T follicular helper cell (primary cell): Measurements from ENCODE around the gene FGFBP1.

Experiments
- DNase-seq: peaks from one replicate; pipeline ENCODE4 v3.0.0-alpha.2; 2020; ENCODE audit warnings: low read depth
- total RNA-seq, 2 experiments: gene quantifications; one replicate each; lab custom pipeline; 2026; lab: John Stamatoyannopoulos, UW

Gene FGFBP1
- total RNA-seq, result 0 reads per million in 2 experiments

DNA sequence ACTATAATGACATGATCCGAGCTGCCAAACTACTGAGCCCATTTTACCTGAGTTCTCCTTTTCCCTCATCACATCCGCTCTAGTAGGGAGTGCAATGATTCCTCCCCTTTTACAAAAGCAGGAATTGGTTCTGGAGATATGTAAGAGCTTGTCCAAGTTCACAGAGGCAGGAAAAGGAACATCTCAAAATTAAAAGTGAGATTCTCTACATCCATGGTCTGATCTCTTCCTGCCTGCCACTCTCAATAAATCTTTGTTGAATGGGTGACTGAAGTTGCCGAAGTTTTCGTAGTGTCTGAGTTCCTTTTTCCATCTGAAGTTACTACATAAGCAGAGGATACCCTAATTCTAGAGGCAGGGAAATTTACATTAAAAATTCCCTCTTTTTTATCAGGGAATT, at the start of gene FGFBP1:
TSS of gene FGFBP1 (minus strand) at position 101 of the 400 bp plus-strand sequence. CDS start 2,108 bp downstream, outside the sequence.
- DNase-seq, result no peak

DNA sequence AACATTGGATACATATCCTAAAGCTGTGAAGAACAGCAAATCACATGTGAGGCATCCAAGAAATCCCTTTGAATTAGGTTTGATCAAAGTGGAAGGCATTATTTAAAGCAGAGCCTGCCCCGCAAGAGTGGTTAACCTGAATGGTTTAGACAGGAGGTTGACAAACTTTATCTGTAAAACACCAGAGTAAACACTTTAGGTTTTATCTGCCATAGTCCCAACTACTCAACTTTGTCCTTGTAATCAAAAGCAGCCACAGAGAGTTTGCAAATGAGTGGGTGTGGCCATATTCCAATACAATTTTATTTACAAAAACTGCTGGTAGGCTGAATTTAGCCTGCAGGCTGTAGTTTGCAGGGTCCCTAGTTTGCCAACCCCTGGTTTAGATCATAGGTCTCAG, 49.7 kb upstream of the FGFBP1 start:
- no peak for DNase-seq

DNA sequence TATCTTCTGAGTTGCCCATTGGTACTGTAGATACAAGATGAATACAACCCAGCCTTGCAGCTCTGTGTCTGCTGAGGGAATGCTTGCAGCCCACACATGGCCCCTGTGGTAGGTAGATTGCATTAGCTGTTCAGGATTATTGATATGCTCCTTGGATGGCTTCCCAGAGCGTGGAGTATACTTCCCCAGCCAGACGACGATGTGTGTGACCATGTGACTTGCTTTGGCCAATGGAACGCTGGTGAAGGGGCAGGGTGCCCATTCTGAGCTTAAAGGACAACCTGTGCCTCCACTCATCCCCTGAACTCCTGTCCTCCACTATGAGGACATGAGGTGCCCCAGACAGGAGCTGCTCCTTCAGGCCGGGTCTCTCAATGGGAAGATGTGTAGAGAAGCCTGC, 48.4 kb upstream of the FGFBP1 start:
- DNase-seq, result no peak

DNA sequence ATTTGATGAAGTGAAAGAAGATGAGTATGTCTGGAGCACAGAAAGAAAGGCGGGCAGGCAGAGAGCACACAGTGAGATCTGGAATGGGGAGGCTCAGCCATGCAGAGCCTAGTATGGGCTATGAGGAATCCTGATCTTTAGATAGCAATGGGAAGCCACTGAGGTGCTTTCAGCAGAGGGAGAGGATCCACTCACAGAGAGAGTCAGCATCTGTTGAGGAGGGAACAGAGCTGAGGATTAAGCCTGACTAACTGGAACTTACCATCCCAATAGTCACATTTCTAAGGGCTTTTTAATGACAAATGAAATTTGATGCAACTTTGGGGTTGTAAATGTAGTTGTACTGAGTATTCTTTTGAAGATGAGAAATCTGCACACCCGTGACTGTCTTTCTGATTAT, 45.1 kb upstream of the FGFBP1 start:
- DNase-seq, result no peak

DNA sequence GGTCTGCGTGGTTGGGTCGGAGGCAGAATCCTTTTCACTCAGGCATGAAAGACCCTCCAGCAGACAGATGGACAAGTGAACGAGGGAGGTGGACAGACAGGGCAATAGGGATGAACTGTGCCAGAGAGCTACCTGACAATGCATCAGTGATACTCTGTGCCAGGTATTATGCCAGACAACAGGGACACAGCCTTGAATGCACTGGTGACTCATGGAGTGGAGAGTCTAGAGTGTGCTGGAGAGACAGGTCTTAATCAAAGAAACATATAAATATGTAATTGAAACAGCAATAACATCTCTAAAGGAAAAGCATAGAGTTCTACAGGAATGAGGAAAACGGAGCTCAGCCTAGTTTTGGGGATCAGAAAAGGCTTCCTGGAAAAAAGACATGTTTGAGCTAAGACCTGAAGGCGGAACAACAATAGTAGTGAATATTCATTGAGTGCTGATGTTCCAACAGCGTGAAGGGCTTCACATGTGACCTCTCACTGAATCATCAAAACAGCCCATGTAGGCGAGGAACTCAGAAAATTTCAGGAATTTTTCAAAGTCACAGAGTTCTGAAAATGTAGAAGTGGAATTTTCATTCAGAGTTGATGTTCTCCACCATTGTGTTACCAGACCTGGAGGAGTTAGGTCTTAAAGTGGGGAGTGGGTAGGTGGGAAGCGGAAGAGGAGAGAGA, 44.4 kb upstream of the FGFBP1 start:
- no peak for DNase-seq

DNA sequence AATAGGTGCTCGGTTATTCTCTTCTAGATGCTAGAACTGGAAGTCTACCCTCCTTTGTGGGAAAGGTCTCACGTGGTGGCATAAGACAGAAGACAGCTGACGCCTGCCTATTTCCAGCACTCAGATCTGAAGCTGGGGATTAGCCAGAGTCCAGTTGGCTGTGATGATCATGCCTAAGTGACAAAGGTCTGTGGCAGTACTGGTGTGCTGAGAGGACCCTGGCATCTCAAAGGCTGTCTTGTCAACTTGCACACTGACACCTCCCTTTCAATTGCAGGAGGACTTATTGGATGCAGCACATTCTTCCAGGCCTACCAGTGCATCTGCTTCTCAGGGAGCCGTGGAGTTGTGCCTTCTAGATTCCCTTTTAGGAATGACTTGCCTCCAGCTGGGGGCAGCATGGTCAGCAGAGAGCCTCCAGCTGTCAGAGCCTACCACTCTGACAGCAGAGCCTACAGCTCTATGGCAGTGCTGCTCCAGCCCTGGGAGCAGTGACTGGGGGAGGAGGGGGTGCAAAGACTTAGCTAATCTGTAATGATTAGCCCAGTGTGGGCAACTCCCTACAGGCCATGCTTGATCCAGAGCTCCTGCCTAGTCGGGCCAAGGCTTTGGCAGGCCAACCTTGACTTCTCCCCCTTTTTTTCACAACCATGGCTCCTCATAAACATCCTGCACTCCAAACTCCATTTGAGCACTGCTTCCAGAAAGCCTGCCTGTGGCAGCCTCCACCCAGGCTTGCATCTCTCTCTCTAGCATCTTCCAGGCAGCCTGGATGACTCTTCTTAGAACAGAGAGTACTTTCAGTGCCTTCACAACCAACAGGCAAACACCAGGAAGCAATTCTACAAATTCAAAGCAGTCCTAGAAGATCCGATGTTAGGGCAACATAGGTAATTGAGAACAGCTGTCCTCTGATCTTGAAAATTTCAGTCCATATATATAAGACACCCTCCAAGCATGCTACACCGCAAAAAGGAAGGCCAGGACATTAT, 38.2 kb upstream of the FGFBP1 start:
- no peak for DNase-seq

DNA sequence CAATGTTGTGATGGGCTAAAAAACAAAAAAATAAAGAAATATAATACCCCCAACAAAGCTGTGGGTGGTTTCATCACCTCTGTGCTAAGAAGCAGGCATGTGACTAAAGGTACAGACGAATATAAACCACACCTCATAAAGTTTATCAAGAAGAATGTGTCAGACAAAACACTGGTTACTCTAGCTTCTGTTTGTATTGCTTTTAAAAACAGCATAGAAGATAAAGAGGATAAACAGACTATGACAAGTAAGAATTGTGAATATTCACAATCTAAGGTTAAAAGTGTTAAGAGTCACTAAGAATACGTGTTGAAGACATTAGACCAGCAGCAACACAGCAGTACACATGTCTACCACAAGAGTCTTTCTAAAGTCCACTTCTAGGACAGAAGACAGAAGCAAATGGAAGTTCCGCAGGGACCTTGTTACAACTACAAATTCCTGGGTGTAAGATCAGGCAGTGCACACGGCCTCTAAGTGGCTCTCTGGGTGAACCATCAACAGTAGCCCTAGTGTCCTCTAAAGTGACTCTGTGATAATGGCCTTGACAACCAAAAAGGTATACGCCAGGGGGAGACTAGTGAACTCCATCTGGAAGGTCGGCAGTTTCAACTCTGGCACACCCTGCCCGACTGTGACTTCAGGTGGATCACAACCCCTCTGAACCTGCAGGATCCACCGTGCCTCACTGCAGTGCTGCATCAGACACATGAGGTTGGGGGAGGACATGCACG, 32.7 kb upstream of the FGFBP1 start:
- DNase-seq, result no peak

DNA sequence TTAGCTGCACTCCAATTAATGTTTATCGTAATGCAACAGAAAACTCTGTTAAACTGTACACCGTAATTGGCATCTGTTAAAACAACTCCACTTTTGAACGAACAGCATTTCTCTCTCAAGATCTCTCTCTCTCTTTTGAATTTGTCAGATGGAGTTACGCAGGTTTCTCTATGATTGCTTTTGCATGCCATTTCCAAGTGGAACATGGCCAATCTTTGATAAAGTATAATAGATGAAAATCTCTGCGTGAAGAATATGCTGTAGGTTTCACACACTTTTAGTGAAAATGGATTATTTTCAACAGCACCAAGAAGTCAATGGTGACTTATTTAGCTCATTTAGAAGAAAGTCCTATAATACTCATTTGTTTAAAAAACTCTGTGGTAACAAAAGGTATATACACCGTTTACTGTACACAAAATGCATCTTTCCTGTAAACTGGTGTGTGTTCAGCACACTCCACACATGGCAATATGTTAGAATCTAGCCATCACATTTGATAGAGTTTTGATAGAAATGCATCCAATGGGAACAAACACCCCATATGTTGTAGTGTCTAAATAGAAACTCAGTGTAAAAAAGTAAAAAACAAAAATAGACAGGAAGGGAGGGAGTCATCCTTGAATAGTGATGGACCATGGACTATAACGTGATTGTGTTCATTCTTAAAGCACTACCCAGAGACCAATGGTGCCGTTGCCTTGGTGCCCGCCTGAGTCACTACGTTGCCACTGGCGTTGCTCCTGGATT, 30.2 kb upstream of the FGFBP1 start:
- DNase-seq, result no peak

DNA sequence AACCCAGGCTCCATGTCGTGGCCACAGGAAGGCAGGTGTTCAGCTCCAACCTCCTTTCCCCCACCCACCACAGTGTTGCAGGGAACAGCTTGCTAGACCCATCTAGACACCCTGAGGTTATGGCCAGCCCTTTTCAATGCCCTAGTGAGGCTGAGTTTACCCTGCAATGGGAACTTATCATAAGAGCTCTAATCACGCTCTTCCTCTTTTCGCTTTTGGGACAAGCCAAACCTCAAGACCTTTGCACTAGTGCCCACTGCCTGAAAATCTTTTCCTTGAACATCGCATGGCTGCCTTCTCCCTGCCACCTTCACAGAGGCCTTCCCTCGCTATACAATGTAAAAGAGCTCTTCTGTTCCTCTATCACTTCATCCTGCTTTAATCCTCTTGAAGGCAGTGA, 26.8 kb upstream of the FGFBP1 start:
- no peak for DNase-seq

DNA sequence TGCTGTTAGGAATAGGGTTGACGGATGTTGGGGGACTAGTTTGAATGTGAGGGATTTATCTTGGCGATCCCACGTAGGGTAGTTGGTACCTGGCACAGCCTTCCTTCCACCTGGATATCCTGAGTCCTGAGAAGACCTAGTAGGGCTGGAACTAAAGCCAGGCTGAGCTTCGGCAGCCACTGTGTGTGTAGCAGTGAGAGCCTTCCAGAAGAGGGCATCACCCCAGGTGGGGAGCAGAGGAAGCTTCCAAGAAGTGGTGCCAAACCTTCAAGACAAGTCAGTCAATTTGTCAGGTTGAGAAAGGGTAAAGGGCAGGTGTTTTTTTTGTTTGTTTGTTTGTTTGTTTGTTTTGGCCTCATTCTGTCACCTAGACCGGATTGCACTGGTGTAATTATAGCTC, 25.6 kb upstream of the FGFBP1 start:
- DNase-seq, result no peak

DNA sequence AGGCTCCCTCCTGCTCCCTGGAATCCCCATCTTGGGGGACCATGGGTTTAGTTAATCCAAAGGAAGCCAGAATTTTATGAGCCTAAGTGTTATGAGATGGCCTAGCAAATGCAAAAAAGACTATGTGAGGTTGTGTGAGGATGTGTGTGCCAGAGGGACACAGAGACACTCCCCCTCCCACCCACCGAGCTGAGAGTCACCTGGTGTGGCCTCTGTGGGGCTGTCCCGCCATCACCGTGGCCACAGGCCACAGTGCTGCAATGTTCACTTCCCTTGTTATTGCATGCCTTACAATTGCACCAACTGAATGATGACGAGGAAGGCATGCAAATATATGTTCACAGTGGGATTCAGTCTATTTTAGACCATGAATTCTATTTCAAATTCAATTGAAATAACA, 25.0 kb upstream of the FGFBP1 start:
- DNase-seq, result no peak

DNA sequence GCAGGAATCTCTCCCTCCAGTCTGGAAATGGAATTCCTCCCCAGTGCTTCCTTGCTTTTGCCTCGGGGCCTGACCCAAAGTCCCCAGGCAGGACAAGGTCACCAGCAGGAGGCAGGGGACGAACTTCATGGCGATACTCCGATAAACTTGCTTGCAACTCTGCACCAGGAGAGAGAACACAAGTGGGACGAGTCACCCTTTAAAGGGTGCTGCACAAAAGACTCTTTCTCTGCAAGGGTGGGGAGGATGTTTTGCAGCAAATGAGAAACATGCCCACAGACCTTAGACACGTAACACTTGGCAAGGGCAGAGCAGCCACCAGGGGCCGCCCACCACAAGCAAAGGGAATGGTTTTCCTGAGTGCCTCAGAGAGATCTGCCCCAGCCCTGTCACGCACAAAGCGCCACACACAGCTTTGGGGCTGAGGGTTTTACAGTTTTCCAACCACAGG, 24.5 kb upstream of the FGFBP1 start, which contains the start of gene FGFBP2:
TSS of gene FGFBP2 (minus strand) at position 175 of the 451 bp plus-strand sequence. CDS start at position 129, 46 bp downstream.
- no peak for DNase-seq

DNA sequence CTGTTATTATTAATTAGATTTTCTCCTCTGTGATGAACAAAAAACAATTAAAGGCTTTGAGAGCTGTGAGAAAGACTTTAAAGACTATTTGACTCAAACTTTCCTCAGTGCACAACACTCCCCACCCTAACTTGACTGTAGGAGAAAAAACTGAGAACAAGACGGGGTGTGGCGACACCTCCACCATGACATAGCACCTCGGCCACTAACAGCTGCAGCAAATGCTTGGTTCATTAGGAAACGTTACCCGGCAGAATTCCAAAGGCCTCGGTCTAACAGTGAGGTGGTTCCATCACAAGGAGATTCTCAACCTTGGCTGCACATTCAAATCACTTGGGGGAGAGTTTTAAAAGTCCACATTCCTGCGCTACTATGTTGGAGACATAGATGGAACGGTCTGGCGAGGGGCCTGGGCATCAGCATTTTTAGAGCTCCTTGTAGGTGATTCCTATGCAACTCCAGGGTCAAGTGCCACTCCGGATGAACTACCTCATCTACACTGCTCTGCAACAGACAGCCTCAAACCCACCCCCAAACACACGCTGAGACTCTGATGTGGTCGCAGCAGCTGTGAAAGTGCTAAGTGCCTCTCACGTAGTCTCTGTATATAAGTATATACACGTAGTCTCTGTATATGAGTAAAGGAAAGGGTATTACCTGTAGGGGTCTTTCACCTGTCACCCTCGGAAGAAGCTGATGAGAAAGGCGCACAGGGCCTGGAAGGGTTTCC, 23.4 kb upstream of the FGFBP1 start:
- DNase-seq, result no peak

DNA sequence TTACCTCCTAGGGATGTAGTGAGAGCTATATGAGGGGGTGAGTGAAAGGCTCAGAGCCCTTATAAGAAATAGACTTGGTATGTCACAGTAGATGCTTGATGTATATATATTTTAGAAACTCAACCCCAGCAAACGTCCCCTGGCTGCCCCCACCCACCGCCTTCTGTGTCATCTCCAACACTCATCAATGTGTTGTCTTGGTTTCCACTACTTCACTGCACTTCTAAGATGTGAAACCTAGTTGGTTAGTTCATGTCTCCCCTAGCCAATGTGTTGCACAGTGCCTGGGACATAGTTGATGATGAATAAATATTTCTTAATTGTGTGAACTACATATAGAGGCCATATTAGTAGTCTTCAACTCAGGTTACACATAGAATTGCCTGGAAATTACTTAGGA, 20.0 kb upstream of the FGFBP1 start:
- DNase-seq, result no peak

DNA sequence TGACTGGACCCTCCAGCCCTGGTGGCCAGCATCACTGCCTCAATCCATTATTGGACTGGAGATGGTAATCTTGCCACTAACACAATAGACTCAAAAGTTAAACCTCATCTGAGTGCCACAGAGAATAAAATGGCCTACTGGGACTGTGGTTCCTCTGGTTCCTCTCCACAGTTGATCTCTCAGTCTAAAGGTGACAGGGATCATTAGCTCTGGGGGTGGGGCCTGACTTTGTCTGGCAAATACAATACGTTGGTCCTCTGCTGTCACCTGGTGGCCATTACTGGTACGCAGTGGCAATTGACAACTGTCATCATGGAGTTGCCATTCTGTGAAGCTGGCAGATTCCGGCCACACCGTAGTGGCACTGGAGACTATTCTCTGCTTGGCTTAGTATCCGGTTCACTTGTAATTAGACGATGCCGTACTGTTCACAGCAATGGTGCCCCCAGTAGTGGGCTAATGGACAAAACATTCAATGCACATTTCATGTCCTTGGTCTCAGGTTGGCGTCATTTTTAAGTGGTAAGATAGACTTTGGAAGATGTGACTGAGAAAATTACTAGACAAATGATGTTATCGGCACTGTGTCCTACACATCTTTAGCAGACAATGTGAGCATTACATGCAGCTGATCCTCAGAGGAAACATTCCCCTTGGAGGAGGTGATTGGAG, 17.8 kb upstream of the FGFBP1 start:
- peak; percentile 65 for DNase-seq

DNA sequence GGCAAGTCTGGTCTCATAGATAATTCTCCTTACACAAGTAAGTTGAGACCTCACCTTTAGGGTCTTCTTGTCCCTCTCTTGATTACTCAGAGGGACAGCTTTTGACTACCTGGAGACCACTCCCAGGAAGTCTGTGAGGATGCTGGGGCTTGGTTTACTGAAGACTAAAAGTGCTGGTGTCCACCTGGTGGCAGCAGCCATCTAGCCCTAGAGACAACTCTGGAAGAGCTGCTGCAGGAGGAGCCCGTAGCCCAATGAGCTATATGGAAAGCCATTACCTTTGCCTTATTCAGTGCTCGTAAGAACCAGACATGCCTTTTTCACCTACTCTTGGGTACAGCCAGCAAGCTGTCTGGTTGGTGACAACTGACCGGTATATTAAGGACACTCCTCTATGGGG, 17.1 kb upstream of the FGFBP1 start:
- DNase-seq, result no peak

DNA sequence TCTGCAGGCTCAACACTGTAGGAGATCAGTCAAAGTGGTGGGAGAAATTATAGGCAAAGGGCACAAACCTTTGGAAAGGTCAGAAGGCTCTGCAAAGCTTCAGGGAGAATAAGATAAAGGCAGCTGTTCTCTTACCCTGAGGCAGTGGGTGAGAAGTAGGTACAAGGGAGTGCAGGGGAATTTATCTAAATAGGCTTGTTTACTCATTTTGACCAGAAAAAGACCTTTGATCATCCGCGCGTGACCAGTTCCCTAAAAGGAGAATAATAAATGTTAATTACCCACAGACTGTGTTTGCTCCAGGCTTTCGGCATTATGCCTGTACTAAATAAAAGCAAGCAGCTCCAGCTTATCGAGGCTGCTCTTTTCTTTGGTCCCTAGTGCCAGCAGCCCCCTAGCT, 15.1 kb upstream of the FGFBP1 start:
- DNase-seq, result no peak

DNA sequence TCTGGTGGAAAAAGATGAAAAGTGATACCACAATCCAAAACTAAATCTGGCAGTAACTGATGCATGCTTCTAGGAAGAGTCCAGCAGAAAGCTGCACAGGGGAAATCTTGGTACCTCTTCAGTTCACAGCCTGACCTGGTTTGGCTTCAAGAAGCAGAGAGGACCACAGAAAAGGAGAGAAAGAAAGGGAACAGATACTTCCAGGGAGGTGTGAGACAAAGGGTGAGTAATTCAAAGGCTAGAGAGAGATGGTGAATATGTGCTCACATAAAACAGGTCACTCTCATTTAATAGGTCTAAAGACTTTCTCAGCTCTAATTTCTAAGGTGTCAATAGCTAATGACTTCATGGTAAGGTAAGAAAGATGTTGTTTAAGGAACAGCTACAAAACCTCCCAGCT, 13.2 kb upstream of the FGFBP1 start:
- no peak for DNase-seq

DNA sequence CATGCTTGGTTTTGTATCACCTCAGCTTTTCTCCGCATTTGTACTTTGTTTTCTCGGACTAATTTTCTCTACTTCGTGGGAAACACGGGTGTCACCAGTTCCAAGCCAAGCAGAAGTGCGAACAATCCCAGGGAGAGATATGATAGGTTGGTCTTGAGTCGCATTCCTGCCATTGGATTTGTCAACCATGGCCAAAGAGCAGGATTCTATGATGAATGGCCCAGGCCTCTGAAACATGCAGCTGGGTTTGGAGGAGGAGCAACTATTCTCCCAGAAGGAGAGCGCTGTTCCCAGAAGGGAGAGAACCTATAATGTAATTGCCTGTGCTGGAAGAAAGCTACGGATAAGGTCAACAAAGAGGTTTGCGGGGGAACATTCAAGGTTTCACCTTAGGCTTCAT, 10.3 kb upstream of the FGFBP1 start:
- DNase-seq, result no peak

DNA sequence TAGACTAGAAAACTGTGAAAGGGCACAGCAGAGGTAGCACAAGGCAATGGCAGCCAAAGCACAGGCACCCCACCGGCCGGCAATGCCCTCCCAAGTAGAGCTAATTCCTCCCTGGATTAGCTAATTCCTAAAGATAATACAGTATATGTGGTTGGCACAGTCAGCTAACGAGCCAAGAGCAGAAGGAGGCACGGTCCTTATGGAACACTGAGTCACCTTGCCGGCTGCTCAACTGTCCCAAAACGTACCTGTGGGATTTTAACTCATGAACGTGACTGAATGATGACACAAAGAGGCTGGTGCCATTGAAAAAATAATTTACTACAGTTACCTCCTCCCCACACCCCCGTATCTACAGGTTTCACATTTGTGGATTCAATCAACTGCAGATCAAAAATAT, 9.1 kb upstream of the FGFBP1 start:
- DNase-seq, result no peak
